CD14-positive monocyte (primary cell): Measurements from ENCODE around the gene COPG2. TPM values are rescaled to one million over a fixed set of nuclear protein-coding genes. Genes with fewer than 3 reads are reported as not detected.

Source experiments
- DNase-seq, 3 donors: peaks; one replicate each; pipeline ENCODE4 v3.0.0-alpha.2; 2011 to 2022
- H2AFZ ChIP-seq: 2 replicates; pipeline ENCODE4 v1.6.0; 2012; ENCODE audit warnings: mild to moderate bottlenecking, low read depth, low read length, inconsistent platforms; ENCODE audit not compliant: insufficient read depth, poor library complexity, severe bottlenecking
- H3K27ac ChIP-seq, 2 donors: 1 replicate in 1 of 2; 2 replicates in 1 of 2; pipeline ENCODE4 v1.5.1; 2012 to 2013; ENCODE audit warnings: low read length in 2 of 2, control low read depth in 1 of 2, inconsistent platforms in 1 of 2, low read depth in 1 of 2, mild to moderate bottlenecking in 1 of 2
- H3K27me3 ChIP-seq, 2 donors: one replicate each; pipeline versions ENCODE4 v1.6.0 to v1.6.1; 2011 to 2013; ENCODE audit warnings: low read length in 2 of 2; ENCODE audit not compliant: control insufficient read depth in 2 of 2, insufficient read depth in 2 of 2
- H3K36me3 ChIP-seq, 2 donors: replicated peaks in 1 of 2; 1 replicate in 1 of 2; 2 replicates in 1 of 2; pipeline versions ENCODE4 v1.5.1 to v1.6.1; 2012 to 2013; ENCODE audit warnings: low read length in 2 of 2, control low read depth in 1 of 2, inconsistent platforms in 1 of 2, mild to moderate bottlenecking in 1 of 2; ENCODE audit not compliant: insufficient read depth in 2 of 2, control insufficient read depth in 1 of 2
- H3K4me1 ChIP-seq, 2 donors: 1 replicate in 1 of 2; 2 replicates in 1 of 2; pipeline versions ENCODE4 v1.5.1 to v1.6.1; 2012 to 2013; ENCODE audit warnings: low read length in 2 of 2, control low read depth in 1 of 2, inconsistent platforms in 1 of 2, mild to moderate bottlenecking in 1 of 2, moderate library complexity in 1 of 2; ENCODE audit not compliant: insufficient read depth in 2 of 2, control insufficient read depth in 1 of 2
- H3K4me2 ChIP-seq: replicated peaks from 2 replicates; pipeline ENCODE3; 2012; ENCODE audit warnings: low read length, moderate library complexity, mild to moderate bottlenecking; ENCODE audit not compliant: poor library complexity, severe bottlenecking; ENCODE audit errors: extremely low read depth
- H3K4me3 ChIP-seq, 3 experiments: fragments of 200-600 bp in 1 of 3; sonication (generic) in 1 of 3; replicated peaks in 1 of 3; 1 replicate in 2 of 3; 2 replicates in 1 of 3; pipeline ENCODE4 v1.5.1; 2011 to 2013; ENCODE audit warnings: low read length in 3 of 3, mild to moderate bottlenecking in 3 of 3, control low read depth in 2 of 3, low read depth in 2 of 3, inconsistent platforms in 1 of 3, moderate library complexity in 1 of 3
- H3K79me2 ChIP-seq: 2 replicates; pipeline ENCODE4 v1.6.0; 2012; ENCODE audit warnings: mild to moderate bottlenecking, control low read depth, inconsistent platforms, low read length, moderate library complexity; ENCODE audit not compliant: insufficient read depth
- H3K9ac ChIP-seq: 2 replicates; pipeline ENCODE4 v1.6.0; 2017; ENCODE audit warnings: low read length, mild to moderate bottlenecking; ENCODE audit not compliant: insufficient read depth, poor library complexity, severe bottlenecking
- H3K9me3 ChIP-seq, 2 donors: replicated peaks in 1 of 2; 1 replicate in 1 of 2; 2 replicates in 1 of 2; pipeline versions ENCODE4 v1.5.1 to v1.6.1; 2012 to 2013; ENCODE audit warnings: low read length in 2 of 2, control low read depth in 1 of 2; ENCODE audit not compliant: control insufficient read depth in 1 of 2, insufficient read depth in 1 of 2
- H4K20me1 ChIP-seq: 2 replicates; pipeline ENCODE4 v1.6.0; 2012; ENCODE audit warnings: mild to moderate bottlenecking, low read length, control low read depth, moderate library complexity; ENCODE audit not compliant: insufficient read depth
- H3K27ac Mint-ChIP-seq, 7 donors: one replicate each; pipeline ENCODE4 v1.8.0; 2020; ENCODE audit warnings: mild to moderate bottlenecking in 7 of 7, mixed read lengths in 7 of 7, moderate library complexity in 6 of 7, inconsistent platforms in 2 of 7
- H3K27me3 Mint-ChIP-seq, 3 donors: one replicate each; pipeline ENCODE4 v1.8.0; 2021 to 2022; ENCODE audit warnings: low read depth in 3 of 3, mild to moderate bottlenecking in 3 of 3, mixed read lengths in 3 of 3, moderate library complexity in 3 of 3, inconsistent platforms in 1 of 3
- H3K36me3 Mint-ChIP-seq, 2 donors: one replicate each; pipeline ENCODE4 v1.8.0; 2020; ENCODE audit warnings: mixed read lengths in 2 of 2, inconsistent platforms in 1 of 2, mild to moderate bottlenecking in 1 of 2
- H3K4me1 Mint-ChIP-seq: one replicate; pipeline ENCODE4 v1.8.0; 2020; ENCODE audit warnings: mild to moderate bottlenecking, mixed read lengths
- H3K4me3 Mint-ChIP-seq, 2 donors: one replicate each; pipeline ENCODE4 v1.8.0; 2020; ENCODE audit warnings: mild to moderate bottlenecking in 2 of 2, mixed read lengths in 2 of 2, moderate library complexity in 1 of 2
- H3K9me3 Mint-ChIP-seq, 7 donors: one replicate each; pipeline ENCODE4 v1.8.0; 2020 to 2022; ENCODE audit warnings: mixed read lengths in 7 of 7, mild to moderate bottlenecking in 6 of 7, moderate library complexity in 6 of 7, inconsistent platforms in 2 of 7
- whole genome bisulfite sequencing: methylation state at CpG from one replicate; pipeline ENCODE4 v1.1.5; 2013; ENCODE audit warnings: missing lambda C conversion rate; ENCODE audit not compliant: insufficient coverage; 5-methylcytosine and 5-hydroxymethylcytosine counted together
- intact Hi-C, 2 donors: fragments of 100-400 bp; cut with micrococcal nuclease; formaldehyde crosslinking; loops; one replicate each; pipeline versions ENCODE4 v1.15.0 to v1.15.1; 2023
- polyA plus RNA-seq, 3 donors: library from polyadenylated mRNA; depleted of rRNA in 1 of 3; unstranded in 2 of 3; stranded (reverse) in 1 of 3; fragments of 300-500 nt in 2 of 3; fragments of >200 nt in 1 of 3; fragmentation: Illumina TruSeq in 2 of 3; gene quantifications; 1 replicate in 2 of 3; 2 replicates in 1 of 3; pipeline ENCODE4 v1.2.3, GENCODE V29; 2012 to 2021
- TF ChIP-seq, protein P1 (sequence below): fragments of 200-600 bp; IDR thresholded peaks from one replicate; pipeline ENCODE4 v1.8.0; 2022; ENCODE audit warnings: antibody characterized with exemption, mild to moderate bottlenecking

The COPG2 gene
- polyA plus RNA-seq, 3 donors, result 2.7 to 10.3 (median 9.6) TPM

DNA sequence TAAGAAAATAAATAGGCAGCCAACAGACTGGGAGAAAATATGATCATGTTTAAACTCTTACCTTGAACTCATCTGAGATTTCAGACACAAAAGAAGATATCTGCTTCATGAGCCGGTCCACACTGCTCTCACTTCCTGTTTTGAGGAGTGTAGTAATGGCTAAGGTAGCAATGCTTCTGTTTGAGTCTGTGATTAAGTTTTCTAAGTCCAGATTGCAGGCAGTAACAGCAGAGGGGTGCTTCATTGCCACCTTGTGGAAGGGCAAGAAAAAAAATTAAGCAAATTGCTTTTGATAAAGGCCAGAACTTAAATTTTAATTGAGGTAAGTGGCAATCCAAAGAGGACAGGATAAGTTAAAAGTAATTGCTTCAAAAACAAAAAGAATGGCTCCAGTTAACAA, 107.6 kb downstream of the COPG2 start:
- Mint-ChIP-seq H3K4me3 (no peak overlapping the region), H3K36me3 (peaks cover 11 to 12% of the 10 kb centered on the region in 2 donors), H3K27ac (no peak overlapping the region), H3K4me1 (peaks cover 4% of the 10 kb centered on the region), H3K27me3 (no peaks in the 10 kb centered on the region), H3K9me3 (peaks cover 0 to 8% (median 3%) of the 10 kb centered on the region in 7 donors)
- no peak overlapping the region for H3K4me2 ChIP-seq
- no peaks in the 10 kb centered on the region for H3K79me2 ChIP-seq
- no peaks in the 10 kb centered on the region for H4K20me1 ChIP-seq
- intact Hi-C loops, result no loop called here
- no peak overlapping the region for H3K9ac ChIP-seq
- no peaks in the 10 kb centered on the region for H3K27me3 ChIP-seq
- H3K36me3 ChIP-seq, result peaks cover 0 to 11% of the 10 kb centered on the region in 2 donors
- no peak overlapping the region for H3K4me3 ChIP-seq
- TF ChIP-seq, protein P1, sequence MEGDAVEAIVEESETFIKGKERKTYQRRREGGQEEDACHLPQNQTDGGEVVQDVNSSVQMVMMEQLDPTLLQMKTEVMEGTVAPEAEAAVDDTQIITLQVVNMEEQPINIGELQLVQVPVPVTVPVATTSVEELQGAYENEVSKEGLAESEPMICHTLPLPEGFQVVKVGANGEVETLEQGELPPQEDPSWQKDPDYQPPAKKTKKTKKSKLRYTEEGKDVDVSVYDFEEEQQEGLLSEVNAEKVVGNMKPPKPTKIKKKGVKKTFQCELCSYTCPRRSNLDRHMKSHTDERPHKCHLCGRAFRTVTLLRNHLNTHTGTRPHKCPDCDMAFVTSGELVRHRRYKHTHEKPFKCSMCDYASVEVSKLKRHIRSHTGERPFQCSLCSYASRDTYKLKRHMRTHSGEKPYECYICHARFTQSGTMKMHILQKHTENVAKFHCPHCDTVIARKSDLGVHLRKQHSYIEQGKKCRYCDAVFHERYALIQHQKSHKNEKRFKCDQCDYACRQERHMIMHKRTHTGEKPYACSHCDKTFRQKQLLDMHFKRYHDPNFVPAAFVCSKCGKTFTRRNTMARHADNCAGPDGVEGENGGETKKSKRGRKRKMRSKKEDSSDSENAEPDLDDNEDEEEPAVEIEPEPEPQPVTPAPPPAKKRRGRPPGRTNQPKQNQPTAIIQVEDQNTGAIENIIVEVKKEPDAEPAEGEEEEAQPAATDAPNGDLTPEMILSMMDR, result no peak
- DNase-seq, result peak; percentile 12 to 35 (median 24)
- H3K27ac ChIP-seq, result no peak overlapping the region
- WGBS, result no CpG with 5 or more reads among the region's 1 CpG
- no peaks in the 10 kb centered on the region for H3K4me1 ChIP-seq
- no peak overlapping the region for H2AFZ ChIP-seq
- peaks cover 0 to 6% of the 10 kb centered on the region in 2 donors for H3K9me3 ChIP-seq

DNA sequence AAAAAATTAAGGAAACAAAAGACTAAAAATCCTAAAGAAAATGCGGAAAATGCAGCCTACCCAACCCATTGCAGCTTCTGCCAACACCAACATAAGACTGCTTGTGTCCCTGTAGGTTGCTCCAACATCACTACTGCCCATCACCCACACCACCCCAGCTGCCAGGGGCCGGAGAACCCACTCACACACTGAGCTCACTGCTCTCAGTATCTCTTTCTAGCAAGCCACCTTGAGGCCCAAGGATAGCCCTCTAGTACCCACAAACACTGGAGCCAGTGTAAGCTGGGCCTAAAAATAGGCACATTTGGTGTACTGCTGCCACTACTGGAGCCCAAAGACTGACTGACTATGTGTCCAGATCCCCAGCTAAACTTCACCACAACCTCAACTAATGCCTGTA, 109.4 kb downstream of the COPG2 start:
- peaks cover 4 to 21% of the 10 kb centered on the region in 2 donors for H3K36me3 ChIP-seq
- WGBS, result 97% methylated on average over 2 of the region's 2 CpGs
- no peak overlapping the region for H3K27ac Mint-ChIP-seq
- peaks cover 4% of the 10 kb centered on the region for H3K4me1 Mint-ChIP-seq
- no peak overlapping the region for H3K4me3 ChIP-seq
- DNase-seq, result no peak
- no peaks in the 10 kb centered on the region for H3K27me3 Mint-ChIP-seq
- no peak overlapping the region for H3K4me2 ChIP-seq
- H3K9ac ChIP-seq, result no peak overlapping the region
- no peaks in the 10 kb centered on the region for H3K4me1 ChIP-seq
- intact Hi-C loops, result no loop called here
- H3K27ac ChIP-seq, result no peak overlapping the region
- H2AFZ ChIP-seq, result no peak overlapping the region
- H4K20me1 ChIP-seq, result no peaks in the 10 kb centered on the region
- H3K27me3 ChIP-seq, result no peaks in the 10 kb centered on the region
- H3K79me2 ChIP-seq, result no peaks in the 10 kb centered on the region
- peaks cover 0 to 4% (median 0%) of the 10 kb centered on the region in 7 donors for H3K9me3 Mint-ChIP-seq
- no peaks in the 10 kb centered on the region for H3K9me3 ChIP-seq
- H3K36me3 Mint-ChIP-seq, result peaks cover 13 to 17% of the 10 kb centered on the region in 2 donors
- TF ChIP-seq, protein P1, result no peak
- no peak overlapping the region for H3K4me3 Mint-ChIP-seq
